ENCODE measurements around the gene GPC6. TPM values are rescaled to one million over a fixed set of nuclear protein-coding genes. Genes with fewer than 3 reads are reported as not detected.

GPC6 gene
- total and polyA plus RNA-seq, 2 donors (not counting 3 experiments of a cell fraction or from before 2014, with no cell fraction given), result 0.01 TPM; not detected in 1

- dilution Hi-C loops (cut with MboI; ENCODE audit: extremely low pct_ligation_motif_present, low sequenced_read_pairs), result no loop called here
- Histone ChIP-seq H2AFZ (ENCODE audit: low read depth, low read length) (no peak overlapping the region), H3K4me3 (replicated peaks in 1 of 3; ENCODE audit: insufficient read depth in 1 of 3, low read depth in 1 of 3, low read length in 3 of 3) (no peak overlapping the region), H3K4me2 (ENCODE audit: insufficient read depth, low read length) (no peak overlapping the region), H3K79me2 (ENCODE audit: control insufficient read depth, insufficient read depth, low read length) (no peaks in the 10 kb centered on the region), H3K27me3 (ENCODE audit: control insufficient read depth in 2 of 2, insufficient read depth in 2 of 2, low read length in 2 of 2) (no peaks in the 10 kb centered on the region), H3K4me1 (ENCODE audit: control insufficient read depth, extremely low read depth, insufficient read depth, low read length) (no peaks in the 10 kb centered on the region), H4K20me1 (replicated peaks; ENCODE audit: control insufficient read depth, extremely low read depth, insufficient read depth, low read length) (no peaks in the 10 kb centered on the region), H3K9me1 (replicated peaks; ENCODE audit: control insufficient read depth, extremely low read depth, insufficient read depth, low read length) (no peaks in the 10 kb centered on the region), H3K36me3 (ENCODE audit: control insufficient read depth in 2 of 2, extremely low read depth in 1 of 2, insufficient read depth in 2 of 2, low read length in 2 of 2) (no peaks in the 10 kb centered on the region), H3K9me3 (replicated peaks; ENCODE audit: control insufficient read depth, insufficient read depth, low read length) (no peaks in the 10 kb centered on the region), H3K9ac (replicated peaks; ENCODE audit: extremely low read depth, insufficient read depth, low read length) (no peak overlapping the region), H3K27ac (ENCODE audit: insufficient read depth, low read depth, low read length) (no peak overlapping the region)
- no peak for DNase-seq (ENCODE audit: low read depth, low spot score)
- no peak for FAIRE-seq
- ChIA-PET CTCF (no interaction called here), POLR2A (no interaction called here)
- no peak for TF ChIP-seq POLR2A (IDR thresholded peaks at IDR 0.05; ENCODE audit: low read depth, low read length)
- TF ChIP-seq FOS (IDR thresholded peaks at IDR 0.05; ENCODE audit: borderline replicate concordance, insufficient read depth, low read length), result no peak
- no peak for TF ChIP-seq POLR2AphosphoS5 (IDR thresholded peaks at IDR 0.05; ENCODE audit: insufficient read depth, low read depth, low read length)
- no peak for TF ChIP-seq GATA2 (IDR thresholded peaks at IDR 0.05; ENCODE audit: insufficient read depth, insufficient read length, low read depth, low read length)
- no peak for TF ChIP-seq CTCF (IDR thresholded peaks at IDR 0.05; ENCODE audit: extremely low read depth in 1 of 2, insufficient read depth in 1 of 2, low read depth in 1 of 2, low read length in 2 of 2)
- no peak for TF ChIP-seq EZH2 (IDR thresholded peaks at IDR 0.05; ENCODE audit: borderline replicate concordance, low read depth, low read length, severe bottlenecking)
- TF ChIP-seq MYC (IDR thresholded peaks at IDR 0.05; ENCODE audit: low read depth, low read length), result no peak
- no peak for TF ChIP-seq JUN (IDR thresholded peaks at IDR 0.05; ENCODE audit: borderline replicate concordance, insufficient read depth, insufficient read length, low read depth)
- no peak for TF ChIP-seq MAX (IDR thresholded peaks at IDR 0.05; ENCODE audit: insufficient read depth, insufficient read length)
- intact Hi-C loops (cut with micrococcal nuclease), result no loop called here
- no TSS peak for BruUV-seq (replicated peaks)
Measured at GRCh38 chr13:94087100-94087499, 860.5 kb downstream of the GPC6 start.

Data from endothelial cell of umbilical vein (primary cell).